WTC11 (cell line): ENCODE results near the gene PEX6.

ENCODE experiments used
- CTCF ChIP-seq: fragments of 200-600 bp; IDR thresholded peaks from 2 replicates; pipeline ENCODE4 v1.8.0; 2022; ENCODE audit warnings: antibody characterized with exemption
- HMGXB4 ChIP-seq: sonication (generic); formaldehyde crosslinking; IDR thresholded peaks from 2 replicates; pipeline ENCODE4 v1.8.1; 2023; ENCODE audit warnings: mild to moderate bottlenecking, moderate library complexity, missing genetic modification reagents
- JUN ChIP-seq: sonication (generic); formaldehyde crosslinking; IDR thresholded peaks from 2 replicates; pipeline ENCODE4 v1.8.0; 2023; ENCODE audit warnings: mild to moderate bottlenecking, missing genetic modification reagents
- ZBTB21 ChIP-seq: sonication (generic); formaldehyde crosslinking; IDR thresholded peaks from 2 replicates; pipeline ENCODE4 v1.8.1; 2023; ENCODE audit warnings: mild to moderate bottlenecking, missing genetic modification reagents, borderline replicate concordance
- ZNF512 ChIP-seq: sonication (generic); formaldehyde crosslinking; IDR thresholded peaks from 2 replicates; pipeline ENCODE4 v1.8.1; 2022; ENCODE audit warnings: missing genetic modification reagents, borderline replicate concordance

DNA sequence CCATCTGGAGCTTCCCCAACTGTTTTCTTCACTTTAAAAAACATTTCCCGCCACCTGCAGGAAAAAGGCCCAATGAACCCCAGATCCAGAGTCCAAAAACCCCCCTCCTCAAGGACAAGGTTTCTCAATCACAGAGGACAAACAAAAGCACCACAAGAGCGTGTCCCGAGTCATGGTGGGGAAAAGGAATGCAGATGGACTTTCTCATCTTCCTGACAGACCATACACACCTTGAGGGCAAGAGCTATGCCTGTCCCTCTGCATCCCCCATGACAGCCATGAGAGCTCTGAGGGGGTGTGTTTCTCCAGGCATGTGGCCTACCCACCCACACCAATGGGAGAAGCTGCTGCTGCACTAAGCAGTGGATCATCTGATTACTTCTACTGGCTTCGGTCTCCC lies 9.0 kb downstream of the PEX6 start:
- TF ChIP-seq CTCF (no peak), ZNF512 (CRISPR knock-in tag) (no peak), ZBTB21 (no peak), HMGXB4 (no peak), JUN (CRISPR knock-in tag) (no peak)
